ENCODE results near the gene NT5DC4. TPM values are rescaled to one million over a fixed set of nuclear protein-coding genes. Genes with fewer than 3 reads are reported as not detected.

NT5DC4 gene
- total and polyA plus RNA-seq, 2 experiments from 2014 or later: 0.79 to 2.7 TPM

DNA sequence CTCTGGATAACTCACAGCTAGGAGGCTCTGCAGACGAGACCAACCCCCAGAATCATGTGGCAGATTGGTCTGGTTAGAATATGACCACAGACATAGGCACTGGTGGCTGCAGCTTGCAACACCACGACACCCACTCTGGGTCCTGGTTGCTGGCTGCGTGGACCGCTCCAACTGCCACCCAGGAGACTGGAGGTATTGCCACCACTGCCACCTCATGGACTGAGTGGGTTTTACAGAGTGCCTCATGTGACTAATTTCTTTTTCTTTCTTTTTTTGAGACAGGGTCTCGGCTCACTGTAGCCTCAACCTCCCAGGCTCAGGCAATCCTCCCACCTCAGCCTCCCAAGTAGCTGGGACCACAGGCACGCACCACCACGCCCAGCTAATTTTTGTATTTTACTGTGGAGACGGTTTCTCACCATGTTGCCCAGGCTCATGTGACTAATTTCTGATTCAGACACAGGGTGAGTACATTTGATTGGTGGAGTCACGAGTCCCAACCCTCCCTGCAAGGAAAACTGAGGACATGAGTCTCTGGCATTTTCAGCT lies 29.9 kb upstream of the NT5DC4 start:
- WGBS (ENCODE audit: low lambda C conversion rate, missing lambda C conversion rate): 71% methylated on average over 9 of the region's 9 CpGs
- no peaks in the 10 kb centered on the region for H4K20me1 ChIP-seq (ENCODE audit: insufficient read depth, poor library complexity, severe bottlenecking)
- H3K9me3 ChIP-seq (ENCODE audit: low read depth): no peaks in the 10 kb centered on the region
- no peaks in the 10 kb centered on the region for H3K79me2 ChIP-seq
- peak; percentile 61 for DNase-seq (ENCODE audit: low spot score)
- no peak overlapping the region for H3K4me3 ChIP-seq
- H3K27me3 ChIP-seq: no peaks in the 10 kb centered on the region
- peaks cover 7% of the 10 kb centered on the region for H3K4me1 ChIP-seq (ENCODE audit: insufficient read depth)
- TF ChIP-seq EZH2phosphoT487 (IDR thresholded peaks at IDR 0.05; ENCODE audit: low read depth, severe bottlenecking, unreplicated experiment): no peak
- TF ChIP-seq, protein P1, sequence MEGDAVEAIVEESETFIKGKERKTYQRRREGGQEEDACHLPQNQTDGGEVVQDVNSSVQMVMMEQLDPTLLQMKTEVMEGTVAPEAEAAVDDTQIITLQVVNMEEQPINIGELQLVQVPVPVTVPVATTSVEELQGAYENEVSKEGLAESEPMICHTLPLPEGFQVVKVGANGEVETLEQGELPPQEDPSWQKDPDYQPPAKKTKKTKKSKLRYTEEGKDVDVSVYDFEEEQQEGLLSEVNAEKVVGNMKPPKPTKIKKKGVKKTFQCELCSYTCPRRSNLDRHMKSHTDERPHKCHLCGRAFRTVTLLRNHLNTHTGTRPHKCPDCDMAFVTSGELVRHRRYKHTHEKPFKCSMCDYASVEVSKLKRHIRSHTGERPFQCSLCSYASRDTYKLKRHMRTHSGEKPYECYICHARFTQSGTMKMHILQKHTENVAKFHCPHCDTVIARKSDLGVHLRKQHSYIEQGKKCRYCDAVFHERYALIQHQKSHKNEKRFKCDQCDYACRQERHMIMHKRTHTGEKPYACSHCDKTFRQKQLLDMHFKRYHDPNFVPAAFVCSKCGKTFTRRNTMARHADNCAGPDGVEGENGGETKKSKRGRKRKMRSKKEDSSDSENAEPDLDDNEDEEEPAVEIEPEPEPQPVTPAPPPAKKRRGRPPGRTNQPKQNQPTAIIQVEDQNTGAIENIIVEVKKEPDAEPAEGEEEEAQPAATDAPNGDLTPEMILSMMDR (IDR thresholded peaks at IDR 0.05; ENCODE audit: poor library complexity): peak; percentile 56
- H3K27ac ChIP-seq: no peak overlapping the region
- no peak overlapping the region for H2AFZ ChIP-seq
- H3K4me2 ChIP-seq: no peak overlapping the region
- no peaks in the 10 kb centered on the region for H3K9me2 ChIP-seq (replicated peaks; ENCODE audit: insufficient read depth)
- H3K36me3 ChIP-seq (replicated peaks; ENCODE audit: insufficient read depth, low read depth): no peaks in the 10 kb centered on the region

DNA sequence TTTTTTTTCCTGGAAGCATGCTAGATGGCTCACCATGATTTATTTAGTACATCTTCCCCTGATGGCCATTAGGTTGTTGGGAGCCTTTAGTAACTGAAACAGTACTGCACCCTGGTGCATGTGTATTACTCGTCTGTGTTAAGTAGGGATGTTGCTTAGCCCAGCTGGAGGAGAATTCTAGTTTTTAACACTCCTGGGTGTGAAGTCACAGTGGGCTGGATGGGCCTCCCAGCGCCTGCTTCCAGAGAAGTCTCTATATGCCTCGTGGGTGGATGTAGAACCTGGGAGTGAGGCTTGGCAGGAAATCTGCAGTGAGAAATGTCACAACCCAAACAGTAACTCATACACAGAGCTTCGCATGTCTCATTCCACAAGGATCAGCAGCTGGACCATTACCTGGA lies 28.9 kb upstream of the NT5DC4 start:
- no peak overlapping the region for H3K4me2 ChIP-seq
- H3K4me3 ChIP-seq: no peak overlapping the region
- 83% methylated on average over 4 of the region's 4 CpGs for WGBS (ENCODE audit: low lambda C conversion rate, missing lambda C conversion rate)
- H3K27me3 ChIP-seq: no peaks in the 10 kb centered on the region
- peak overlapping the region; percentile 88 for H3K27ac ChIP-seq
- H3K9me2 ChIP-seq (replicated peaks; ENCODE audit: insufficient read depth): no peaks in the 10 kb centered on the region
- no peaks in the 10 kb centered on the region for H3K36me3 ChIP-seq (replicated peaks; ENCODE audit: insufficient read depth, low read depth)
- H2AFZ ChIP-seq: no peak overlapping the region
- TF ChIP-seq EZH2 (IDR thresholded peaks at IDR 0.05; ENCODE audit: borderline replicate concordance) (no peak), EZH2phosphoT487 (IDR thresholded peaks at IDR 0.05; ENCODE audit: low read depth, severe bottlenecking, unreplicated experiment) (no peak)
- TF ChIP-seq, protein P1 (IDR thresholded peaks at IDR 0.05; ENCODE audit: poor library complexity): no peak
- H3K79me2 ChIP-seq: no peaks in the 10 kb centered on the region
- no peak for DNase-seq (ENCODE audit: low spot score)
- peaks cover 7% of the 10 kb centered on the region for H3K4me1 ChIP-seq (ENCODE audit: insufficient read depth)
- H3K9me3 ChIP-seq (ENCODE audit: low read depth): no peaks in the 10 kb centered on the region
- H4K20me1 ChIP-seq (ENCODE audit: insufficient read depth, poor library complexity, severe bottlenecking): no peaks in the 10 kb centered on the region

DNA sequence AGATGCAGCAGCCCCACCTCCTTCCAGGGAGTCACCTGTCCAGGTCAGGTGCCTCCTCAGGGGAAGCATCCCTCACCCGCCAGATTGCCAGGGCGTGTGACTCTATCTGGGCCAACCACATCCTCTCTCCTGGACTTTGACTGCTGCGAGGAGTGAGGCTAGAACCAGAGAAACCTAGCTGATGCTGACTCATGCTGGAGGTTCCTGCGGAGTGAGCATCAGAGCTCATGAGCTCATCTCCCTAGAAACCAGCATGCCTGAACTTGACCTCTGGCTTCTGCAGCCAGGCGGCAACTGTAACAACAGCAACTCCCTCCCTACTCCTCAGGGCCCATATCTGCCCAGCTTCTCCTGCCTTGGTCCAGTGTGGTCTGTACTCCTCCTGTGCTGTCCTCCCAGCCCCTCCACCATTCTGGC lies 28.3 kb upstream of the NT5DC4 start:
- Histone ChIP-seq H3K9me3 (ENCODE audit: low read depth) (no peaks in the 10 kb centered on the region), H3K4me1 (ENCODE audit: insufficient read depth) (peaks cover 7% of the 10 kb centered on the region), H3K36me3 (replicated peaks; ENCODE audit: insufficient read depth, low read depth) (no peaks in the 10 kb centered on the region), H3K27ac (peak overlapping the region; percentile 90), H3K4me3 (no peak overlapping the region), H2AFZ (no peak overlapping the region), H3K27me3 (no peaks in the 10 kb centered on the region), H3K4me2 (no peak overlapping the region), H3K79me2 (no peaks in the 10 kb centered on the region), H4K20me1 (ENCODE audit: insufficient read depth, poor library complexity, severe bottlenecking) (no peaks in the 10 kb centered on the region), H3K9me2 (replicated peaks; ENCODE audit: insufficient read depth) (no peaks in the 10 kb centered on the region)
- 33% methylated on average over 5 of the region's 5 CpGs for WGBS (ENCODE audit: low lambda C conversion rate, missing lambda C conversion rate)
- no peak for TF ChIP-seq EZH2phosphoT487 (IDR thresholded peaks at IDR 0.05; ENCODE audit: low read depth, severe bottlenecking, unreplicated experiment)
- TF ChIP-seq, protein P1 (IDR thresholded peaks at IDR 0.05; ENCODE audit: poor library complexity): no peak
- TF ChIP-seq EZH2 (IDR thresholded peaks at IDR 0.05; ENCODE audit: borderline replicate concordance): no peak
- peak; percentile 91 for DNase-seq (ENCODE audit: low spot score)
